Tibial nerve (tissue), 4 donors: ENCODE measurements around the gene SERPINB3. TPM values are rescaled to one million over a fixed set of nuclear protein-coding genes. Genes with fewer than 3 reads are reported as not detected.

Source experiments
- DNase-seq, 2 donors: peaks; one replicate each; pipeline ENCODE4 v3.0.0-alpha.2; 2019; ENCODE audit warnings: low spot score in 2 of 2
- H3K27ac ChIP-seq, 4 donors: fragments of 200-600 bp; sonication (generic) in 3 of 4; one replicate each; pipeline ENCODE4 v1.5.1; 2017 to 2019; ENCODE audit warnings: mild to moderate bottlenecking in 1 of 4
- H3K27me3 ChIP-seq, 2 donors: fragments of 200-600 bp; sonication (generic) in 1 of 2; one replicate each; pipeline versions ENCODE4 v1.5.1 to v1.6.0; 2017 to 2019
- H3K36me3 ChIP-seq, 3 donors: fragments of 200-600 bp; sonication (generic); one replicate each; pipeline ENCODE4 v1.5.1; 2018 to 2019
- H3K4me1 ChIP-seq, 4 donors: fragments of 200-600 bp; sonication (generic) in 3 of 4; one replicate each; pipeline ENCODE4 v1.5.1; 2017 to 2019
- H3K4me3 ChIP-seq, 4 donors: fragments of 200-600 bp; sonication (generic) in 3 of 4; one replicate each; pipeline ENCODE4 v1.5.1; 2017 to 2019; ENCODE audit warnings: mild to moderate bottlenecking in 1 of 4, moderate library complexity in 1 of 4
- H3K9me3 ChIP-seq, 4 donors: fragments of 200-600 bp; sonication (generic) in 3 of 4; one replicate each; pipeline ENCODE4 v1.5.1; 2017 to 2019
- EP300 ChIP-seq, 2 donors: sonication (generic); formaldehyde crosslinking; IDR thresholded peaks; one replicate each; pipeline ENCODE4 v1.6.1; 2017; ENCODE audit warnings: antibody characterized with exemption in 2 of 2, mild to moderate bottlenecking in 1 of 2
- POLR2A ChIP-seq, 2 donors: fragments of 450-650 bp; IDR thresholded peaks; one replicate each; pipeline ENCODE4 v1.6.1; 2017; ENCODE audit warnings: antibody characterized with exemption in 2 of 2, mild to moderate bottlenecking in 2 of 2, moderate library complexity in 2 of 2
- WGBS, 2 donors: methylation state at CpG; one replicate each; pipeline ENCODE4 v1.1.5; 2018; 5-methylcytosine and 5-hydroxymethylcytosine counted together
- total RNA-seq, 4 donors: library from RNA; depleted of rRNA; stranded (reverse); fragments of >200 nt; gene quantifications; one replicate each; pipeline ENCODE4 v1.1.0, GENCODE V29; 2016
- TF ChIP-seq, protein P1 (sequence below), 5 experiments: fragments of 200-600 bp in 3 of 5; fragments of 450-650 bp in 2 of 5; sonication (generic) in 3 of 5; IDR thresholded peaks; one replicate each; pipeline ENCODE4 v1.5.1; 2016 to 2019; ENCODE audit warnings: antibody characterized with exemption in 5 of 5, mild to moderate bottlenecking in 3 of 5, moderate library complexity in 2 of 5

The SERPINB3 gene
- total RNA-seq, 4 donors from 2014 or later, result not detected

DNA sequence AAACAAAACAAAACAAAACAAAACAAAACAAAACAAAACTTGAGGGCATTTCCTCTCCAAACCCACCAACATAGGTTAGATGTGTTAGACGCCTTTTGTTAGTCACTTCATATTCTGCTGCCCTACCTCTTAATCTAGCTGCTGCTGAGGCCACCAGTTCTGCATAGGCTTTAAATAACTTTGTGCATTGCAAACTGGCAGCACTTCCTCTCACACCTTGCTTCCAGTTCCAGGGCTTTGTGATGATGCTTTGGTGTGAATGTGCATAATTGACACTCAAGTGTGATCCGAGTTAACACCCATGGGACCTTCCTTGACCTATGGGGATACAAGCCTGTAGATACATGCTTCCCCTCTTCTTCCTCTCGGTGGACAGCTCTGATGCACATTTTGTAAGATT, 38.8 kb upstream of the SERPINB3 start:
- no peak overlapping the region for H3K27ac ChIP-seq
- TF ChIP-seq EP300 (IDR thresholded peaks at IDR 0.05), result no peak
- TF ChIP-seq POLR2A (IDR thresholded peaks at IDR 0.05), result no peak
- TF ChIP-seq, protein P1, sequence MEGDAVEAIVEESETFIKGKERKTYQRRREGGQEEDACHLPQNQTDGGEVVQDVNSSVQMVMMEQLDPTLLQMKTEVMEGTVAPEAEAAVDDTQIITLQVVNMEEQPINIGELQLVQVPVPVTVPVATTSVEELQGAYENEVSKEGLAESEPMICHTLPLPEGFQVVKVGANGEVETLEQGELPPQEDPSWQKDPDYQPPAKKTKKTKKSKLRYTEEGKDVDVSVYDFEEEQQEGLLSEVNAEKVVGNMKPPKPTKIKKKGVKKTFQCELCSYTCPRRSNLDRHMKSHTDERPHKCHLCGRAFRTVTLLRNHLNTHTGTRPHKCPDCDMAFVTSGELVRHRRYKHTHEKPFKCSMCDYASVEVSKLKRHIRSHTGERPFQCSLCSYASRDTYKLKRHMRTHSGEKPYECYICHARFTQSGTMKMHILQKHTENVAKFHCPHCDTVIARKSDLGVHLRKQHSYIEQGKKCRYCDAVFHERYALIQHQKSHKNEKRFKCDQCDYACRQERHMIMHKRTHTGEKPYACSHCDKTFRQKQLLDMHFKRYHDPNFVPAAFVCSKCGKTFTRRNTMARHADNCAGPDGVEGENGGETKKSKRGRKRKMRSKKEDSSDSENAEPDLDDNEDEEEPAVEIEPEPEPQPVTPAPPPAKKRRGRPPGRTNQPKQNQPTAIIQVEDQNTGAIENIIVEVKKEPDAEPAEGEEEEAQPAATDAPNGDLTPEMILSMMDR (IDR thresholded peaks at IDR 0.05), result no peak
- no peak overlapping the region for H3K4me3 ChIP-seq
- no peak for DNase-seq
- H3K4me1 ChIP-seq, result no peaks in the 10 kb centered on the region
- H3K36me3 ChIP-seq, result no peaks in the 10 kb centered on the region
- 64 to 68% methylated on average over 3 of the region's 3 CpGs for WGBS, 2 donors
- H3K27me3 ChIP-seq, result no peaks in the 10 kb centered on the region
- H3K9me3 ChIP-seq, result no peaks in the 10 kb centered on the region

DNA sequence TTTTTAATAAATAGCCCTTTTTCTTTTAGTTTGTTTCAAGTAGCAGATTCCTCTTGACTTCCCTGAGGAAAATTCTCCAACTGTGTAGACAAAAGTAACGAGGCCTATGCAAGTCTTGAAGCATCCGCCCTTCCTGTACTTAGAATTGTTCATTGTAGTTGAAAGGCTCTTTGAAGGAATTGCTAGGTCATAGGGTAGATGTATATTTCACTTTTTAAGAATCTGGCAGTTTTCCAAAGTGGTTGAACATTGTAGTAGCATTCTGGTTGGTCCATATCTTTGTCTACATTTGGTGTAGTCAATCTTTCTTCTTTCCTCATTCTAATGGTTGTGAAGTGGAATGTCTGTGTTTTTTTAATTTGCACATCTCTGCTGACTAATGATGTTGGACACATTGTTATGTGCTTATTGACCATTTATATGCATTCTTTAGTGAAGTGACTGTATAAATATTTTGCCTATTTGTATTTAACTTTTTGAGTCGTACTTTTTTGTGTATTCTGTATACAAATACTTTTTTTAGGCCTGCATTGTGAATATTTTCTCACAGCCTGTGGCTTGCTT, 35.5 kb upstream of the SERPINB3 start:
- 29 to 41% methylated on average over 3 of the region's 3 CpGs for WGBS, 2 donors
- TF ChIP-seq EP300 (IDR thresholded peaks at IDR 0.05) (no peak), POLR2A (IDR thresholded peaks at IDR 0.05) (no peak)
- TF ChIP-seq, protein P1 (IDR thresholded peaks at IDR 0.05), result no peak
- no peak for DNase-seq
- no peak overlapping the region for H3K4me3 ChIP-seq
- H3K36me3 ChIP-seq, result no peaks in the 10 kb centered on the region
- H3K4me1 ChIP-seq, result no peaks in the 10 kb centered on the region
- H3K27ac ChIP-seq, result no peak overlapping the region
- no peaks in the 10 kb centered on the region for H3K9me3 ChIP-seq
- no peaks in the 10 kb centered on the region for H3K27me3 ChIP-seq

DNA sequence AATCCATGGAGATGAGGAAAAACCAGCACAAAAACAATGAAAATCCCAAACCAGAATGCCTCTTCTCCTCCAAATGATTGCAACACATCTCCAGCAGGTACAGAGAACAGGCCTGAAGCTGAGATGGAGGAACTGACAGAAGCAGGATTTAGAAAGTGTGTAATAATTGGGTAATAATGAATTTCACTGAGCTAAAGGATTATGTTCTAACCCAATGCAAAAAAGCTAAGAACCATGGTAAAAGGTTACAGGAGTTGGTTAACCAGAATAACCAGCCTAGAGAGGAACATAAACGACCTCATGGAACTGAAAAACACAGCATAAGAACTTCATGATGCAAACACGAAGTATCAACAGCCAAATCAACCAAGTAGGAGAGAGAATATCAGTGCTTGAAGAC, 27.4 kb upstream of the SERPINB3 start:
- Histone ChIP-seq H3K27ac (no peak overlapping the region), H3K4me3 (no peak overlapping the region), H3K27me3 (no peaks in the 10 kb centered on the region), H3K9me3 (no peaks in the 10 kb centered on the region), H3K4me1 (no peaks in the 10 kb centered on the region), H3K36me3 (no peaks in the 10 kb centered on the region)
- no peak for DNase-seq
- TF ChIP-seq POLR2A (IDR thresholded peaks at IDR 0.05) (no peak), EP300 (IDR thresholded peaks at IDR 0.05) (no peak)
- TF ChIP-seq, protein P1 (IDR thresholded peaks at IDR 0.05), result no peak
- WGBS, 2 donors, result 67 to 73% methylated on average over 2 of the region's 2 CpGs

DNA sequence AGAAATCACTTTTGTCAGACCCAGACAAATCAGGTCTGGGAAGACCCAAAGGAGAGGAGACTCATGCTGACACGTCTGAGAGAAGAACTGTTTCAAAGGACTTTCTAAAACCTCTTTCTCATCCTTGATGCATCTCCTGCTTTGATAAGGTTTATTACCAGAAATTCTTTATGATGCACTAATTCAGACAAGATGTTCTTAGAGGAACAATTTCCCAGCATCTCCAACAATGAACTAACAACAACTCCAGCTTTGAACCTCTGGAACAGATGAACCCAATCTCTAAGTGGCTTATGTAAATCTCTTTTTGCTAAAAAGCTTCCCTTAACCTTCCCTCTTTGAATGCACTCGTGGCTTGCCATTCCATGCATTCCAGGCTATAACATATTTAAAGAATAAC, 25.2 kb upstream of the SERPINB3 start:
- 41 to 49% methylated on average over 2 of the region's 2 CpGs for WGBS, 2 donors

DNA sequence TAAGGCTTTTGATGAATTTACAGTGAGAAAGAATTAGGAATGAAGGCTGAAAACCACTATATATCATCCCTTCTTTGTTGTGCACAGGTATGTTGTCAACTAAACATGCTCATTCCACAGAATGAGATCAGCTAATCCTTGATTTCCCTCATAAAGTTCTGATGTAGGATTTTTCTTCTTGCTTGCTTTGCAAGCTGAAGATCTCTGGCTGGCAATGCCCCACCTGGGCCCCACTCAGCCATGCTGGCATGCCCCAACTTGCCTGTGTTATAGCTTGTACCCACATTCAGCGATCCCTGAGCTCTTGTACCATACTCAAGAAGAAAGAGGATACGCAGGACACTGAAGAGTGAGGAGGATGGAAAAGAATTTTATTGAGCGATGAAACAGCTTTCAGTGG, 23.0 kb upstream of the SERPINB3 start:
- H3K27me3 ChIP-seq, result no peaks in the 10 kb centered on the region
- TF ChIP-seq POLR2A (IDR thresholded peaks at IDR 0.05) (no peak), EP300 (IDR thresholded peaks at IDR 0.05) (no peak)
- TF ChIP-seq, protein P1 (IDR thresholded peaks at IDR 0.05), result no peak

More for the DNA sequence above, 25.2 kb upstream of the SERPINB3 start:
- TF ChIP-seq, protein P1 (IDR thresholded peaks at IDR 0.05), result no peak
- TF ChIP-seq POLR2A (IDR thresholded peaks at IDR 0.05), result no peak
- TF ChIP-seq EP300 (IDR thresholded peaks at IDR 0.05), result no peak
- no peak for DNase-seq
- Histone ChIP-seq H3K27ac (no peak overlapping the region), H3K4me1 (peaks cover 0 to 5% (median 0%) of the 10 kb centered on the region in 4 donors), H3K36me3 (no peaks in the 10 kb centered on the region), H3K4me3 (no peak overlapping the region), H3K27me3 (no peaks in the 10 kb centered on the region), H3K9me3 (no peaks in the 10 kb centered on the region)

More for the DNA sequence above, 23.0 kb upstream of the SERPINB3 start:
- no peak for DNase-seq
- no peaks in the 10 kb centered on the region for H3K36me3 ChIP-seq
- H3K4me3 ChIP-seq, result no peak overlapping the region
- H3K4me1 ChIP-seq, result peaks cover 0 to 5% (median 0%) of the 10 kb centered on the region in 4 donors
- H3K27ac ChIP-seq, result no peak overlapping the region
- H3K9me3 ChIP-seq, result no peaks in the 10 kb centered on the region
- WGBS, 2 donors, result 97 to 98% methylated on average over 3 of the region's 3 CpGs
